ENCODE measurements around the gene PMEPA1. TPM values are rescaled to one million over a fixed set of nuclear protein-coding genes. Genes with fewer than 3 reads are reported as not detected.

Gene PMEPA1
- total and polyA plus RNA-seq, 10 of the 15 experiments (the other 5 are each of a cell fraction or from before 2014, with no cell fraction given), result 0.02 to 0.10 (median 0.04) TPM; not detected in 3

- TF ChIP-seq CEBPZ (IDR thresholded peaks at IDR 0.05; ENCODE audit: low read depth, low read length) (no peak), ZSCAN29 (IDR thresholded peaks at IDR 0.05) (no peak)
These were observed 40.2 kb downstream of the PMEPA1 start (continued) for GRCh38 chr20:57669632-57670031.

GRCh38 chr20:57667924-57668782 lies 41.7 kb downstream of the PMEPA1 start:
- ChIA-PET CTCF (no interaction called here), RAD21 (ENCODE audit: unreplicated experiment) (no interaction called here), POLR2A (no interaction called here), SMC1A (ENCODE audit: uncharacterized antibody, unreplicated experiment) (interaction anchor here (1.3 kb wide), 1 partner anchor 45 kb away, joined by 3 read pairs; no protein-coding TSS in a partner anchor)
- no TSS peak for BruUV-seq (replicated peaks)
- H3K4me3 ChIP-seq, result no peak overlapping the region
- in situ Hi-C loops (cut with MboI) (no loop called here), intact Hi-C loops (cut with micrococcal nuclease; ENCODE audit: unreplicated experiment) (no loop called here)
- no peak overlapping the region for H3K4me2 ChIP-seq (ENCODE audit: control insufficient read depth, insufficient read depth)
- H3K79me2 ChIP-seq (ENCODE audit: control insufficient read depth, insufficient read depth, low read length), result no peaks in the 10 kb centered on the region
- no peaks in the 10 kb centered on the region for H3K36me3 ChIP-seq (ENCODE audit: control insufficient read depth in 2 of 2, insufficient read depth in 2 of 2, low read length in 1 of 2)
- no peak for ATAC-seq
- no peak for FAIRE-seq
- no peaks in the 10 kb centered on the region for H3K9me3 ChIP-seq (replicated peaks; ENCODE audit: control insufficient read depth, insufficient read depth, low read length)
- H3K27me3 ChIP-seq (replicated peaks in 1 of 2; ENCODE audit: control insufficient read depth in 2 of 2, insufficient read depth in 2 of 2, low read length in 1 of 2), result peaks cover 0 to 1% of the 10 kb centered on the region in 2 experiments; a peak in 1 of 4 replicates
- no peak overlapping the region for H2AFZ ChIP-seq (ENCODE audit: control insufficient read depth, low read depth, low read length)
- H3K27ac ChIP-seq (ENCODE audit: control insufficient read depth, insufficient read depth), result no peak overlapping the region
- no peaks in the 10 kb centered on the region for H3K4me1 ChIP-seq (ENCODE audit: control insufficient read depth, insufficient read depth, low read length)
- no peaks in the 10 kb centered on the region for H4K20me1 ChIP-seq (ENCODE audit: control insufficient read depth, insufficient read depth)
- 36% methylated on average over 18 of the region's 18 CpGs for WGBS (ENCODE audit: insufficient coverage, insufficient replicate concordance, low lambda C conversion rate, missing lambda C conversion rate)
- TF ChIP-seq ZBED1 (IDR thresholded peaks at IDR 0.05; ENCODE audit: borderline replicate concordance) (no peak), KLF5 (IDR thresholded peaks at IDR 0.05; ENCODE audit: partially characterized antibody) (no peak), ZBTB4 (CRISPR knock-in tag; IDR thresholded peaks at IDR 0.05) (no peak), CEBPZ (IDR thresholded peaks at IDR 0.05; ENCODE audit: low read depth, low read length) (no peak), SMC3 (IDR thresholded peaks at IDR 0.05; ENCODE audit: borderline replicate concordance, low read length) (no peak), NBN (IDR thresholded peaks at IDR 0.05) (no peak), YBX1 (IDR thresholded peaks at IDR 0.05) (no peak), RAD21 (IDR thresholded peaks at IDR 0.05; ENCODE audit: insufficient read depth, low read depth, low read length) (no peak), ZNF217 (IDR thresholded peaks at IDR 0.05) (no peak)
- no peak overlapping the region for H3K9ac ChIP-seq (ENCODE audit: control insufficient read depth, insufficient read depth, low read length)
- DNase-seq (ENCODE audit: low read depth, low spot score), result no peak
